Measurements from ENCODE around the gene GID8. TPM values are rescaled to one million over a fixed set of nuclear protein-coding genes. Genes with fewer than 3 reads are reported as not detected.

Gene GID8
- total and polyA plus RNA-seq, 2 of the 13 experiments (the other 11 are each of a cell fraction or from before 2014, with no cell fraction given): 39.6 to 59.8 TPM

DNA sequence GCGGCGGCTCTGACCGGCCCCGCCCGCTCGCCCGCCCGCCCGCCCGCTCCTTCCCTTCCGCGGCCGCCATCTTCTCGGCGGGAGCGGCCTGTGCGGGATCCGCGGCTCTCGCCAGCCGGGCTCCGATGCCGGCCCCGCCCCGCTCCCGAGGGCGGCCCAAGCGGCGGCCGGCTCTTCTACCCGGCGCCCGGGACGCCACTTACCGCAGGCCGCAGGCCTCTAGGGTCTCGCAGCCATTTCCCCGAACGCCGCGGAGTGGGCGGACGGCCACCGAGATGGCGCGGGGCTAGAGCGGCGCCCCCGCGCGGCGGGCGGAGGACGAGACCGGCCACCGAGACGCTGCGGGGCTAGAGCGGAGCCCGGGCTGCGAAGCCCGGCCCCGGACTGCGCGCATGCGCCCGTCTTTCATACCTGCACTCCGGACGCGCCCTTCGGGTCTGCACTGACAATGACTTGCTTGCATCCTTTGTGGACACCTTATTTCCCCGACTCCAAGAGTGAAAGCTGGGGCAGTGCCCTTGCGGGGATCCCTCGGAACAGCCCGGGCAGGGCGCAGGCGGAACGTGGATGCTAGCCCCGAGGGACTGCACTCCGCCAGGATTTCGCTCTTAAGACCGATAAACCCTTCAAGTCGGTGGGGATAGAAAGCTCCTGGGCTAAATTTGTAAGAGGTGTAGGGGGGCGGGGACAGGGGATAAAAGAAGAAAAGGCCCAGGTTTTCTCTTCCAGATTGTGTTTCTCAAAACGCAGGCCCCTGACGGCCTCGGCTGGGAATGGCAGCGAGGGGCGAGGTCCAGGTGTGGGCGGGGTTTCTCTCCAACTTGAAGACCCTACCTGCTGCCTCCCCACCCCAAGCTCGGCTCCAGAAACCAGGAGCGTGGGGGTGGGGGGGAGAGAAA lies 11.5 kb upstream of the GID8 start, which contains the start of gene DIDO1 (continued):
- TF ChIP-seq, protein P1, sequence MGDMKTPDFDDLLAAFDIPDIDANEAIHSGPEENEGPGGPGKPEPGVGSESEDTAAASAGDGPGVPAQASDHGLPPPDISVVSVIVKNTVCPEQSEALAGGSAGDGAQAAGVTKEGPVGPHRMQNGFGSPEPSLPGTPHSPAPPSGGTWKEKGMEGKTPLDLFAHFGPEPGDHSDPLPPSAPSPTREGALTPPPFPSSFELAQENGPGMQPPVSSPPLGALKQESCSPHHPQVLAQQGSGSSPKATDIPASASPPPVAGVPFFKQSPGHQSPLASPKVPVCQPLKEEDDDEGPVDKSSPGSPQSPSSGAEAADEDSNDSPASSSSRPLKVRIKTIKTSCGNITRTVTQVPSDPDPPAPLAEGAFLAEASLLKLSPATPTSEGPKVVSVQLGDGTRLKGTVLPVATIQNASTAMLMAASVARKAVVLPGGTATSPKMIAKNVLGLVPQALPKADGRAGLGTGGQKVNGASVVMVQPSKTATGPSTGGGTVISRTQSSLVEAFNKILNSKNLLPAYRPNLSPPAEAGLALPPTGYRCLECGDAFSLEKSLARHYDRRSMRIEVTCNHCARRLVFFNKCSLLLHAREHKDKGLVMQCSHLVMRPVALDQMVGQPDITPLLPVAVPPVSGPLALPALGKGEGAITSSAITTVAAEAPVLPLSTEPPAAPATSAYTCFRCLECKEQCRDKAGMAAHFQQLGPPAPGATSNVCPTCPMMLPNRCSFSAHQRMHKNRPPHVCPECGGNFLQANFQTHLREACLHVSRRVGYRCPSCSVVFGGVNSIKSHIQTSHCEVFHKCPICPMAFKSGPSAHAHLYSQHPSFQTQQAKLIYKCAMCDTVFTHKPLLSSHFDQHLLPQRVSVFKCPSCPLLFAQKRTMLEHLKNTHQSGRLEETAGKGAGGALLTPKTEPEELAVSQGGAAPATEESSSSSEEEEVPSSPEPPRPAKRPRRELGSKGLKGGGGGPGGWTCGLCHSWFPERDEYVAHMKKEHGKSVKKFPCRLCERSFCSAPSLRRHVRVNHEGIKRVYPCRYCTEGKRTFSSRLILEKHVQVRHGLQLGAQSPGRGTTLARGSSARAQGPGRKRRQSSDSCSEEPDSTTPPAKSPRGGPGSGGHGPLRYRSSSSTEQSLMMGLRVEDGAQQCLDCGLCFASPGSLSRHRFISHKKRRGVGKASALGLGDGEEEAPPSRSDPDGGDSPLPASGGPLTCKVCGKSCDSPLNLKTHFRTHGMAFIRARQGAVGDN (CRISPR knock-in tag; IDR thresholded peaks at IDR 0.05): peak; percentile 90
- TF ChIP-seq ZSCAN21 (CRISPR knock-in tag; IDR thresholded peaks at IDR 0.05; ENCODE audit: borderline replicate concordance): peak; percentile 92
- TF ChIP-seq, protein P2, sequence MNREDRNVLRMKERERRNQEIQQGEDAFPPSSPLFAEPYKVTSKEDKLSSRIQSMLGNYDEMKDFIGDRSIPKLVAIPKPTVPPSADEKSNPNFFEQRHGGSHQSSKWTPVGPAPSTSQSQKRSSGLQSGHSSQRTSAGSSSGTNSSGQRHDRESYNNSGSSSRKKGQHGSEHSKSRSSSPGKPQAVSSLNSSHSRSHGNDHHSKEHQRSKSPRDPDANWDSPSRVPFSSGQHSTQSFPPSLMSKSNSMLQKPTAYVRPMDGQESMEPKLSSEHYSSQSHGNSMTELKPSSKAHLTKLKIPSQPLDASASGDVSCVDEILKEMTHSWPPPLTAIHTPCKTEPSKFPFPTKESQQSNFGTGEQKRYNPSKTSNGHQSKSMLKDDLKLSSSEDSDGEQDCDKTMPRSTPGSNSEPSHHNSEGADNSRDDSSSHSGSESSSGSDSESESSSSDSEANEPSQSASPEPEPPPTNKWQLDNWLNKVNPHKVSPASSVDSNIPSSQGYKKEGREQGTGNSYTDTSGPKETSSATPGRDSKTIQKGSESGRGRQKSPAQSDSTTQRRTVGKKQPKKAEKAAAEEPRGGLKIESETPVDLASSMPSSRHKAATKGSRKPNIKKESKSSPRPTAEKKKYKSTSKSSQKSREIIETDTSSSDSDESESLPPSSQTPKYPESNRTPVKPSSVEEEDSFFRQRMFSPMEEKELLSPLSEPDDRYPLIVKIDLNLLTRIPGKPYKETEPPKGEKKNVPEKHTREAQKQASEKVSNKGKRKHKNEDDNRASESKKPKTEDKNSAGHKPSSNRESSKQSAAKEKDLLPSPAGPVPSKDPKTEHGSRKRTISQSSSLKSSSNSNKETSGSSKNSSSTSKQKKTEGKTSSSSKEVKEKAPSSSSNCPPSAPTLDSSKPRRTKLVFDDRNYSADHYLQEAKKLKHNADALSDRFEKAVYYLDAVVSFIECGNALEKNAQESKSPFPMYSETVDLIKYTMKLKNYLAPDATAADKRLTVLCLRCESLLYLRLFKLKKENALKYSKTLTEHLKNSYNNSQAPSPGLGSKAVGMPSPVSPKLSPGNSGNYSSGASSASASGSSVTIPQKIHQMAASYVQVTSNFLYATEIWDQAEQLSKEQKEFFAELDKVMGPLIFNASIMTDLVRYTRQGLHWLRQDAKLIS (CRISPR knock-in tag; IDR thresholded peaks at IDR 0.05): 0 out of 2 replicates have a peak, but pooled peaks have one; percentile 66
- TF ChIP-seq ZBTB8A (CRISPR knock-in tag; IDR thresholded peaks at IDR 0.05; ENCODE audit: borderline replicate concordance, low read depth): no peak
- peak; percentile 44; the same call in 1 of the 2 replicates for TF ChIP-seq ZBTB20 (CRISPR knock-in tag; IDR thresholded peaks at IDR 0.05; ENCODE audit: borderline replicate concordance, low read depth)
- TF ChIP-seq, protein P3, sequence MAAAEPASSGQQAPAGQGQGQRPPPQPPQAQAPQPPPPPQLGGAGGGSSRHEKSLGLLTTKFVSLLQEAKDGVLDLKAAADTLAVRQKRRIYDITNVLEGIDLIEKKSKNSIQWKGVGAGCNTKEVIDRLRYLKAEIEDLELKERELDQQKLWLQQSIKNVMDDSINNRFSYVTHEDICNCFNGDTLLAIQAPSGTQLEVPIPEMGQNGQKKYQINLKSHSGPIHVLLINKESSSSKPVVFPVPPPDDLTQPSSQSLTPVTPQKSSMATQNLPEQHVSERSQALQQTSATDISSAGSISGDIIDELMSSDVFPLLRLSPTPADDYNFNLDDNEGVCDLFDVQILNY (CRISPR knock-in tag; conservative IDR thresholded peaks at IDR 0.05): peak; percentile 79
- no peak for TF ChIP-seq MAFF (IDR thresholded peaks at IDR 0.05; ENCODE audit: low read depth, low read length)
- TF ChIP-seq ZNF367 (CRISPR knock-in tag; IDR thresholded peaks at IDR 0.05; ENCODE audit: borderline replicate concordance): no peak
- 0 out of 2 replicates have a peak, but pooled peaks have one; percentile 25 for TF ChIP-seq ADNP (CRISPR knock-in tag; IDR thresholded peaks at IDR 0.05)
- TF ChIP-seq DMAP1 (CRISPR knock-in tag; IDR thresholded peaks at IDR 0.05): peak; percentile 82; the same call in 1 of the 2 replicates
- TF ChIP-seq ZFX (CRISPR knock-in tag; IDR thresholded peaks at IDR 0.05; ENCODE audit: low read depth): peak; percentile 92
- TF ChIP-seq FOXK2 (IDR thresholded peaks at IDR 0.05): no peak
- no peak; the same call in 1 of the 2 replicates for TF ChIP-seq SNAPC2 (CRISPR knock-in tag; IDR thresholded peaks at IDR 0.05)
- no peak for TF ChIP-seq ZNF737 (CRISPR knock-in tag; IDR thresholded peaks at IDR 0.05; ENCODE audit: borderline replicate concordance)
- no peak for TF ChIP-seq ISX (CRISPR knock-in tag; conservative IDR thresholded peaks at IDR 0.05)
- no peak for TF ChIP-seq CREM (IDR thresholded peaks at IDR 0.05)
- no peak for TF ChIP-seq CREM (CRISPR knock-in tag; IDR thresholded peaks at IDR 0.05)
